GM18520 (cell line): ENCODE results near the gene CACNA1C.
"Not testable (repeated sequence)": the region's sequence is repeated elsewhere in the genome, so short reads cannot be mapped to it uniquely, and the experiment has no call there.

Experiments used
- ATAC-seq: cut with Tn5 transposase; IDR thresholded peaks from one replicate; pipeline ENCODE4 v1.9.1; 2021; ENCODE audit not compliant: unreplicated experiment

Gene CACNA1C

GRCh38 chr12:2691006-2691344 is 638.2 kb downstream of the CACNA1C start:
- ATAC-seq: no peak

DNA sequence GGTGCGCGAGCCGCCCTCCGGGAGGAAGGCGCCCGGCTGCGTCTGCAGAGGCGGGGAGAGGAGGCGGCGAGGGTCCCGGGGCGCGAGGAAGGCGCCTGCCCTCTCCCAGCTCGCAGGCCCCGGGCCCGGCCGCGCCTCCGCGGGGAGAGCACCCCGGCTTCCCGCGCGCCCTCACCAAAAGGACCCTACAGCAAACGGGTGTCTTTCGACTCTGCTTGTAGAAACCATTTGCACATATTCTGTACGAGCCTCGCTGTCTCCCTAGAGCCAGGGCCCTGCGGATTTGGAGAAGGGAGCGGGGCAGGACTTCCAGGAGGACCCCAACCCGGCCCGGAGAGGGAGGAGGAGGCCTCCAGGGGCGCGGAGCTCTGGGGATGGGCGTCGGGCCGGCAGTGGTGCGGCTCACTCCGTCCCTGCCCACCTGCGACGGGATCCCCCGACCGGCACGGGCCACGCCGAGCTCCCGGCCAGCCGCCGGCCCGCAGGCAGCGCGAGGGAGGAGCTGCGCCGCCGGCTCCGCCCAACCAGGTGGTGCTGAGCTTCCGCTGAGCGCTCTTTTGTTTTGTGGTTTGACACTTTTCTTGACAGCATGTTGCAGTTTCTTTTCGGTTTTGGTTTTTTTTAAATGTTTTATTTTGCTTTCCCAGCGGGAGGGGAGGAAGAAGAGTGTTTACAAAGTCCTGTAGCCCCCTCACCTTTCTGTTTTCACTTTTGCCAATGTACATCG is 638.7 kb downstream of the CACNA1C start:
- peak; percentile 72 for ATAC-seq

DNA sequence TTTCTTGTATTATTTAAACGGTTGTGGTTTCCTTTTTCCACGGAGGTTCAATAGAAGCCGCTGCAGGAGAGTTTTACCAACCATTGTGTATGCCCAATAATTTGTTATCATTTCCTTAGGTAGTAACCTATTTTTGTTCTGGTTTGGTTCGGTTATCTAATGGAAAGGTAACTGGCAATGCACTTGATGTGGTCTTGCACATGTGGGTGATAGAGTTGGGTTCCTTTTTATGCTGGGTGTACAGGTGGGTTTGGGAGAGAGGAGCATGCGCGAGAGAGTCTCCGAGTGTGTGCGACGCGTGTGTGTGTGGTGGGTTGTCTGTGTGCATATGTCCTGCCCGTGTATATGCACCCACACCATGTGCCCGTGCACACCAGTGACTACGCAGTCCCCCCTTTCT is 639.3 kb downstream of the CACNA1C start:
- no peak for ATAC-seq

DNA sequence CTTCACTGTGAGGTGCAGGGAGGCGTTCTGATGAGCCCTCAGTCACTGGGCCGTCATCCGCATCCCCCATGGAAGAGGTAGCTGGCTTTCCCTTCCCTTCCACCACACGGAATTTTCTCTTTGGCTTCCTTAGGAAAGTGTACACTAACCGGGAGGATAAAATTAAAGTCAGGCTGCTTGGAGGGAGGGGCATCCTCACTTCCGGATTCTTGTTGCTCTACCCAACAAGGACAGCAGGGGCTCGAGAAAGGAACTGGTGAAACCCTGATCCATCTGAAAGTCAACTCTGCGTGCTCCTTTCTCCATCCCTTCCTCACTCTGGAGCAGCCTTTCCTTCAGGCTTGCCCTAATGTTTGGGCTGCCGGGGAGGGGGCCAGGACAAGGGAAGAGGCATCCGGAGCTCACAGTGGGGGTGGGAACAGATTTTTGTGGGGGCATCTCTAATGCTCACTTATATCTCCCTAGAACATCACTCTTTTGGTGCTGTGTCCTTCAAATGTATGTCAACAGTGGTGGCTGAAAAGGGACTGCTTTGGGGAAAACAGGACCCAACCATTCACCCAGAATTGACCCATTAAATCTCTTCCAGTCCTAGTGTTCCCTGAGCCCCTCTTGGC is 640.6 kb downstream of the CACNA1C start:
- ATAC-seq: no peak

DNA sequence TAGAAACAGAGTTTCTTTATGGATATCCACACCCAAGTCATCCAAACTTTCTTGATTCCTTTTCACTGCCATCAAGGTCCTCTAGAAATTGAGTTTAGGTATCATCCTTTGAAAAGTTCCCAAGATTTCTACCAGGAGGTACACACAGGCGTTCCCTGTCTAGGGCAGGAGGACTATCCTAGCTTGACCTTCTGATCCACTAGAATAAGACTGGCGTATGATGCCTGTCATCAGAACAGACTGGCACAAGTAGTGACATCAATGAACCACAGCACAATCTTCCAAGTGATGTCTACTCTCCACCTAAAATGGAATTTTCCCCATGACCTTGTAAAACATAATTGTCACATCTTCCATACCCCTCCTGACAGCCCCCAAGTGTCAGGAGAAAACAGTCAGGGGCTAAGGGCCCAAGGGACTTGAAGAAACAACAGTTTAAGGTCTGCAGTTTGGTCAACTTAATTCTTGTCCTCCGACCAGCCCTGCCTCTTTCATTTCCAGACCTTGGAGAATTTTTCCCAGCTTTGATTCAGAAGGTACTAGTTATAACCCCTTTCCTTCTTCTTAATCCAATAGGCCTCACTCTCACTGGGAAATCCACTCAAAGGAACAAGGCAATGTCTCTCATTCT is 641.3 kb downstream of the CACNA1C start:
- no peak for ATAC-seq

GRCh38 chr12:2696136-2696535 is 643.3 kb downstream of the CACNA1C start:
- ATAC-seq: no peak

DNA sequence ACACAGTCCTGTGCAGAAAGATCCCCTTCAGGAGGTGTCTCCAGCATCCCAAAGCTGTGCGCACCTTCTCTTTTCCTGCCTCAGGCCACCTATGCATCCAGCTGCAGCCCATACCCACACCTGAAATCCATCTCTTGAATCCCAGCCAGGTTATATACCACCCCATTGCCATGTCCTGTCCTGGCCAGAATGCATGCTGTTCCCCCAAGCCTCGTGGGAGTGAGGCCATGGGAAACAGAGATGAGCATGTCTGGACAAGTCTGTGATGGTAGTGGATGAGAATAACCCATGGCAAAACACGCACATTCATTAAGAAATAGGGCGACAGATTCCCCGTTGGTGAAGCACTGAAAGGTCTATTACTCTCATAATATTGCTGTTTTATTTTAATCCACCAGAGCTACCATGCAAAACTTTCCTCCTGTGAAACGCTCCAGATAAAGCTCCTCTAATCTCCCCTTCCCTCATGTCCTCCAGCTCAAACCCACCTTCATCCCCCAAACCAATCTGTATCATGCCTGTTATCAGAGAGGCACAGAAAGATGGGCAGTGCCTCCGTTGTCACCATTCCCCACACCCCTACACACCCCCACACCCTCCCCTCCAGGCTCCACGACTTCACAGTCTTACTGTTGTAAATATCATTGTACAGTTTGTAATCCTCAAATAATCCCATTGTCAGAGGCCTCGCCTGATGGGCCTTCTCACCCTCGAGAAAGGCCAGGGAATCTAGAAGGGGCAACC is 644.4 kb downstream of the CACNA1C start:
- ATAC-seq: no peak

GRCh38 chr12:2698566-2698965 is 645.8 kb downstream of the CACNA1C start:
- ATAC-seq: no peak

GRCh38 chr12:2710701-2711100 is 657.9 kb downstream of the CACNA1C start:
- ATAC-seq: no peak

- no peak for ATAC-seq
These were observed 666.6 kb downstream of the CACNA1C start for GRCh38 chr12:2719392-2719791.

DNA sequence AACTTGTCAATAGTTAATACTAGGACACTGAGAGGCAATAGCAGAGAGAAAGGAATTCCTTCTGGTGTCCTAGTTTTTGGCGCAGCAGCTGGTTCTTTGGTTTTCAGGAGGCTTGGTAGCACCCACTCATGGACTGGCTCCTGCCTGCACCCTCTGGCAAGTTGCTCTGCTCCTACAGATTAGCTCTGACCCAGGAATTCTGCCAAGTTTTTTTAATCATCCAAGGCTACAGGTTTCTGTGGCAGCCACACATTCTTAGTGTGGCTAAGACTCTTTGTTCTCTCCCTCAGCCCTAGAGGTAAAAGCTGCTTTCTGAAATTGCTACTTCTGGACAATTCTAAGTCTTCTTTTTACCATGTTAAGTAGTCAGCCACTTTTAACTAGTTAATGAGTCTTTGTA is 670.0 kb downstream of the CACNA1C start:
- no peak for ATAC-seq

- no peak for ATAC-seq
These were observed 679.5 kb downstream of the CACNA1C start for GRCh38 chr12:2732290-2732689.

DNA sequence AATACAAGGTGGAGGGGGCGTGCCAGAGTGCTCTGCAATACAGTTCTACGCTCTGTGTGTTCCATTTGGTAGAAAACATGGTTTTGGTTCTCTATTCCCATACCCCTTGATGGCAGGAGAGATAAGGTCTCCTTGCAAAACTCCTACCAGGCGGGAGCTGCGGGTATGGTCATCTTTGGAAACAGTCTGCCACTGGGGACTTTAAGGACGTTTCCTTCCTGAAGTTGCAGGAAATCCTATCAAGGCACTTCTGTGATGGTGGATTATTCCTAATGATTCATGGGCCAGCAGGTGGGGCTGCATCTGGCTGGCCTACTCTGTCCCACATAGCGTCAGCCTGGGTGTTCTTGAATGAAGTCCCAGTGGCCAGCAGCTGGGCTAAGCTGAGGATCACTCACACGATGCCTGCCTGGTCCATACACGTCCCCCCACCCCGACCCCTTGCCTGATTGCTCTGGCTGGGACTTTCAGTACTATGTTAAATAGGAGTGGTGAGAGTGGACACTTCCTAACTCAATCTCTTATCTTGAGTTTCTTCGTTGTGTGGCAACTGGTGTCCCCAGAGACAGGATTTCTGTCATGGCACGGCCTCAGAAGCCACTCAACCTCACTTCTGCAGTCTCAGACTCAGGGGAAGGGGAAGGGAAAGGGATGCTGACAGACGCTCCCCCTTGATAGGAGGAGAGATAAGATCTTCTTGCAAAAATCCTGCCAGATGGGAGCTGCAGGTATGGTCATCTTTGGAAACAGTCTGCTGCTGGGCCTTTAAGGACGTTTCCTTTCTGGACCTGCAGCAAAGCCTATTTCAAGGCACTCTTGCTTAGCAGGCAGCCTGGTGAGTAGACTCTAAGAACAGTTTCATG is 680.9 kb downstream of the CACNA1C start:
- no peak for ATAC-seq

DNA sequence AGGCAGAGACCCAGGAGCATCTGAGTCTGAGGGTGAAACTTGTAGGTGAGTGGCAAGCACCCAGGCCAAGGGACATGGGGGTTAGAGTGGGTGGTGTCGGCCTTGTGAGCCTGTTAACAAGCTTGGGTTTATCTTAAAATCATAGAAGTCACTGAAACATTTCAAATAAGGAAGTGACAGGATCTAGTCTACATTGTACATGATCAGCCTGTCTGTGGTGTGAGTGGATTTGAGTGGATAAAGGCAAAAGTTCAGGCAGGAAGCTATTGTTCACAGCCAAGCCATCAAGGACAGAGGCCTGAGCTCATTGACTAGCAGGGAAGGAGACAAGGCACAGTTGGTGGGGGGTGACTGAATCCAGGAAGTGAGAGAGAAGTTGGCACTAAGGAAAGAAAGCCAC is 682.6 kb downstream of the CACNA1C start:
- ATAC-seq: no peak

- no peak for ATAC-seq
These were observed 685.0 kb downstream of the CACNA1C start for GRCh38 chr12:2737656-2738241.

DNA sequence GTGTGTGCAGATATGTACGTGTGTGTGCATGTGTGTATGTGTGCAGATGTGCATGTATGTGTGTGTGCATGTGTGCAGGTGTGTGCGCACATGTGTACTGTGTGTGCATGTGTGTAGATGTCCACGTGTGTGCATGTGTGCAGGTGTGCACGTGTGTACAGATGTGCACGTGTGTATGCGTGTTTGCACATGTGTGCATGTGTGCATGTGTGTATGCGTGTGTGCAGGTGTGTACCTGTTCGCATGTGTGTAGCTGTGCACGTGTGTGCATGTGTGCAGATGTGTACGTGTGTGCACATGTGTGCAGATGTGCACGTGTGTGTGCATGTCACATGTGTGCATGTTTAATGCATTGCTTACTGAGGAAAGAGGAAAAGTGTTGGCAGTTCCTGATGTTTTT is 686.3 kb downstream of the CACNA1C start:
- no peak for ATAC-seq

DNA sequence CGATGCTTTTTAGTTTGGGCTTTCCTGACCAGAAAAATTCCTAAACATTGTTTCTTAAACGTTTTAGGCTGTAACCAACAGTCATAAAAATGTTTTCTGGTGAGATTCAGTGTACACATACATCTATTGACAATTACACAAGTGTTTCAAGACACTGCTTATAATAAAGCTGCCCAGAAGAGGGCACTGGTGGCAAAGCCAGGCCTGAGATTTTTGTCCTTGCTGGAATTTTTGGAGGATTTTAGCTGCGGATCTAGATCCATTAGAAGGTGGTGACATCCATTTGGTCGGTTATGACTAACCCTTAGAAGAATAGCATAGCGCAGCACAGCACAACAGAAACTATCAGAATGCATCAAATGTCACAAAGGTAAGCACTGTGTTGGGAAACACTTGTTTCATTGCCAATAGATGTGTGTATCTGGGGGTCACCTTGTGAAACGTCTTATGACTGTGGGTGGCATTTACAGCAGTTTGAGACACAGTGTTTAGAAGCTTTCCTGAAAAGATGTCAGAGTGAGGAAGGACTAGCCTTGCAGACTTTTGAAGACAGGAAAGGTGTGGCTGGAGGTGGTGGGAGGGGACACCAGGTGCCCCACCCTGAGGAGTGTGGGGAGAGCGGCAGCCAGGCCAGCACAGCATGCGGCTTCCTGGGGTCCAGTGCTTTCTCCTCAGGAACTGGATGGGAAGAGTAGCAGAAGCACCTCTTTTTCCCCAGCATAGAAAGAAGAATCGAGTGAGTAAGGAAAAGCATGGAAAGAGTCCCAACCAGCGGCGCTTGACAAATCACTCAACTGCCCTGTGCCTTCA is 687.2 kb downstream of the CACNA1C start:
- no peak for ATAC-seq

GRCh38 chr12:2742037-2742436 is 689.2 kb downstream of the CACNA1C start:
- ATAC-seq: not testable (repeated sequence)

DNA sequence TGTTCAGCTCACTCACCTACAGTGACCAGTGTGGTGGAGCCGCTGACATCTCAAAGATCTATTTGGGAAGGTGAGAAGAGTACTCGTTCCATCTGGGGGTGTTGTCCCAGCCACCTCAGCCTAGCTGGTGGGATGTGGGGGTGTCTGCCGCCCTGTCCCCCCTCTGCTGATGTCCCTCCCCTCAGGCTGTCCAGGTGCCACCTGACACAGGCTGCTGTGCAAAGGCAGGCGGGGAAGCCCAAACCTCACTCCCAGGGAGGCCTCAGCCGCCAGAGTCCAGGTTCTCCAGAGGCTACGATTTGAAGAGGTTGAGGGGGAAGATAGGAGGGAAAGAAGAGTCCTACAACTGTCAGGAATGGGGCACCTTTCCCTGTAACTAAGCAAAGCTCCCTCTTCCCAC is 690.7 kb downstream of the CACNA1C start:
- ATAC-seq: no peak

DNA sequence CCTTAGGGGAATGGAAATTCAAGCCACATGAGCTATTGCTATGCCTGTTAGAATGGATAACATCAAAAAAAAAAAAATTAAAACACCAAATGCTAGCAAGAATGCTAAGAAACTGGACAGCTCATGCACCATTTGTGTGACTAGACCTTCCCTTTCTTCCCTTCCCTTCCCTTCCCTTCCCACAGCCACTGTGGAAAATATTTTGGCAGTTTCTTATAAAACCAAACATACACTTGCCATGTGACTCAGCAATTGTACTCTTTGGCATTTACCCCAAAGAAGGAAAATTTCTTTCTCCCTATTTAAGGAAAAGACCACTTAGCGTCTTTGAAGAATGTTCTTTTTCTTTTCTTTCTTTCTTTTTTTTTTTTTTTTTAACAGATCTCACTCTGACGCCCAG is 692.9 kb downstream of the CACNA1C start:
- ATAC-seq: no peak
